ENCODE data around the gene KCNJ4.

The KCNJ4 gene

GRCh38 chr22:38455076-38455529 is at the start of gene KCNJ4:
Gene KCNJ4, minus strand, starts transcription at chr22:38455199. Its CDS starts 27,067 bp downstream, at chr22:38428132.
- no peak for DNase-seq (ENCODE audit: low spot score)

GRCh38 chr22:38503021-38503420 is 48.0 kb upstream of the KCNJ4 start:
- DNase-seq (ENCODE audit: low spot score) = no peak

- DNase-seq (ENCODE audit: low spot score) = no peak
These were observed 47.0 kb upstream of the KCNJ4 start for GRCh38 chr22:38501797-38502672.

- no peak for DNase-seq (ENCODE audit: low spot score)
These were observed 42.9 kb upstream of the KCNJ4 start for GRCh38 chr22:38497869-38498268.

GRCh38 chr22:38494939-38495338 is 39.9 kb upstream of the KCNJ4 start:
- no peak for DNase-seq (ENCODE audit: low spot score)

GRCh38 chr22:38494498-38494897 is 39.5 kb upstream of the KCNJ4 start:
- no peak for DNase-seq (ENCODE audit: low spot score)

GRCh38 chr22:38491707-38492348 is 36.8 kb upstream of the KCNJ4 start:
- no peak for DNase-seq (ENCODE audit: low spot score)

GRCh38 chr22:38490915-38491314 is 35.9 kb upstream of the KCNJ4 start:
- DNase-seq (ENCODE audit: low spot score) = peak; percentile 67

GRCh38 chr22:38490475-38490874 is 35.5 kb upstream of the KCNJ4 start:
- DNase-seq (ENCODE audit: low spot score) = no peak

GRCh38 chr22:38489561-38490145 is 34.7 kb upstream of the KCNJ4 start:
- DNase-seq (ENCODE audit: low spot score) = no peak

GRCh38 chr22:38489142-38489541 is 34.1 kb upstream of the KCNJ4 start:
- DNase-seq (ENCODE audit: low spot score) = no peak

- DNase-seq (ENCODE audit: low spot score) = no peak
These were observed 32.9 kb upstream of the KCNJ4 start for GRCh38 chr22:38487946-38488345.

- DNase-seq (ENCODE audit: low spot score) = no peak
These were observed 30.8 kb upstream of the KCNJ4 start for GRCh38 chr22:38485783-38486182.

- no peak for DNase-seq (ENCODE audit: low spot score)
These were observed 29.2 kb upstream of the KCNJ4 start for GRCh38 chr22:38484244-38484643.

GRCh38 chr22:38482662-38483308 is 27.8 kb upstream of the KCNJ4 start:
- no peak for DNase-seq (ENCODE audit: low spot score)

- DNase-seq (ENCODE audit: low spot score) = no peak
These were observed 26.9 kb upstream of the KCNJ4 start for GRCh38 chr22:38481871-38482332.

GRCh38 chr22:38481162-38481870 is 26.3 kb upstream of the KCNJ4 start:
- no peak for DNase-seq (ENCODE audit: low spot score)

- DNase-seq (ENCODE audit: low spot score) = no peak
These were observed 24.3 kb upstream of the KCNJ4 start for GRCh38 chr22:38479096-38479837.

GRCh38 chr22:38477585-38477984 is 22.6 kb upstream of the KCNJ4 start:
- DNase-seq (ENCODE audit: low spot score) = no peak

- no peak for DNase-seq (ENCODE audit: low spot score)
These were observed 19.1 kb upstream of the KCNJ4 start for GRCh38 chr22:38474003-38474607.

- DNase-seq (ENCODE audit: low spot score) = no peak
These were observed 16.2 kb upstream of the KCNJ4 start for GRCh38 chr22:38471237-38471636.
